ENCODE measurements around the gene TMEM121.
"Not testable (repeated sequence)": the region's sequence is repeated elsewhere in the genome, so short reads cannot be mapped to it uniquely, and the experiment has no call there.

The TMEM121 gene

DNA sequence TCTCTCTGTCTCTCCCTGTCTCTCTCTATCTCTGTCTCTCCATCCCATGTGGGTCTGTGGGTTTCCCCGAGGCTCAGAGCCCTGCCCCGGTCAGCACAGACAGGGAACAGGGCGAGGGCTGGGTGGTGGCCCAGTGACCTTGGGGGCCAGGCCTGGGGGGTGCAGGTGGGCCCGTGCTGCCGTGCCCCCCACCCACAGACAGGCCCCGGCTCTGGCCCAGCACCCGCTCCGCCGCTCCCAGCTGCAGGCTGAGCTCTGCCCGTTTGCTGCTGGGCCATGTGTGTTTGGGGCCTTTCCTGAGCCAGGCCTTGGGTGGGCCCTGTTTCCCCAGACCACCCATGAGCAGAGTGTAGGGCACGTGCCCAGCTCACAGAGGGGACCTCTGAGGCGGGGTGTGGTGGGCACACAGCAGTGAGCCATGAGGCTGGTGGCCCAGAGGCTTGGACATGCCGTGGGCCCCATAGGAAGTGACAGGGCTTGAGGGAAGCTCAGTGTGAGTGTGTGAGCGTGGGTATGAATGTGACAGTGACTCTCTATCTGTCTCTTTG is 51.0 kb downstream of the TMEM121 start:
- Histone ChIP-seq H3K27me3 (ENCODE audit: low read depth) (no peaks in the 10 kb centered on the region), H3K36me3 (replicated peaks) (no peaks in the 10 kb centered on the region), H3K9me3 (no peaks in the 10 kb centered on the region), H3K4me3 (no peak overlapping the region), H3K4me1 (no peaks in the 10 kb centered on the region)
- in situ Hi-C loops (cut with MboI; ENCODE audit: low sequenced_read_pairs), result no loop called here
- no peak for DNase-seq (ENCODE audit: low spot score in 2 of 2)

GRCh38 chr14:105578070-105578469 is 51.7 kb downstream of the TMEM121 start:
- in situ Hi-C loops (cut with MboI; ENCODE audit: low sequenced_read_pairs), result no loop called here
- H3K9me3 ChIP-seq, result no peaks in the 10 kb centered on the region

DNA sequence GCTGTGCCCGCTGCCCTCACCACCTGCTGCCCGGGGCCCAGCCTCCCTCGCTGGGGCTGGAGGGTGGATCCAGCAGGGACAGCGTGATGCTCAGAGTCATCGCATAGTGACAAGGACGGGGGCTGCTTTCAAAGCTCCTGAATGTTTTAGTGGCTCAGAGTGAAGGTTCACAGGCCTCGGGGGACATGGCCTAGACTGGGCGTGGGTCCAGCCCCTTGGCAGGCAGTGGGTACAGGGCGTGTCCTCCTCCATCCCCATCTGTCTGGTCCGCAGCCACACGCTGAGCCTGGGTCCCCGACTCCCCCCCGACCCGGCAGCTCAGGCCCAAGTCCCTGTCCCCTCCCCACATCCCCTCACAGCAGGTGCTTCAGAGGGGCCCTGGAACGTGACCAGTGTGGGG is 52.8 kb downstream of the TMEM121 start:
- H3K4me3 ChIP-seq; H3K4me1 ChIP-seq; H3K9me3 ChIP-seq; DNase-seq (ENCODE audit: low spot score in 2 of 2); H3K27me3 ChIP-seq (ENCODE audit: low read depth); H3K36me3 ChIP-seq (replicated peaks); in situ Hi-C loops (cut with MboI; ENCODE audit: low sequenced_read_pairs): not testable (repeated sequence)

More at GRCh38 chr14:105578070-105578469, 51.7 kb downstream of the TMEM121 start:
- no peaks in the 10 kb centered on the region for H3K4me1 ChIP-seq
- no peak for DNase-seq (ENCODE audit: low spot score in 2 of 2)
- H3K4me3 ChIP-seq, result no peak overlapping the region
- no peaks in the 10 kb centered on the region for H3K27me3 ChIP-seq (ENCODE audit: low read depth)
- H3K36me3 ChIP-seq (replicated peaks), result no peaks in the 10 kb centered on the region
